M059J (cell line): ENCODE measurements around the gene LIN54. TPM values are rescaled to one million over a fixed set of nuclear protein-coding genes. Genes with fewer than 3 reads are reported as not detected.
"Not testable (repeated sequence)": the region's sequence is repeated elsewhere in the genome, so short reads cannot be mapped to it uniquely, and the experiment has no call there.

Source experiments
- DNase-seq: peaks from one replicate; pipeline ENCODE4 v3.0.0-alpha.2; 2012; ENCODE audit warnings: low read depth
- total RNA-seq: library from RNA; depleted of rRNA; stranded (reverse); fragments of >200 nt; shearing (Covaris generic); gene quantifications from 2 replicates; pipeline ENCODE4 v1.2.3, GENCODE V29; 2014

Gene LIN54
- total RNA-seq, 1 experiment from 2014 or later, result 21.4 TPM

- peak; percentile 40 for DNase-seq
Observed at GRCh38 chr4:83012200-83012686, 1.6 kb upstream of the LIN54 start.

DNA sequence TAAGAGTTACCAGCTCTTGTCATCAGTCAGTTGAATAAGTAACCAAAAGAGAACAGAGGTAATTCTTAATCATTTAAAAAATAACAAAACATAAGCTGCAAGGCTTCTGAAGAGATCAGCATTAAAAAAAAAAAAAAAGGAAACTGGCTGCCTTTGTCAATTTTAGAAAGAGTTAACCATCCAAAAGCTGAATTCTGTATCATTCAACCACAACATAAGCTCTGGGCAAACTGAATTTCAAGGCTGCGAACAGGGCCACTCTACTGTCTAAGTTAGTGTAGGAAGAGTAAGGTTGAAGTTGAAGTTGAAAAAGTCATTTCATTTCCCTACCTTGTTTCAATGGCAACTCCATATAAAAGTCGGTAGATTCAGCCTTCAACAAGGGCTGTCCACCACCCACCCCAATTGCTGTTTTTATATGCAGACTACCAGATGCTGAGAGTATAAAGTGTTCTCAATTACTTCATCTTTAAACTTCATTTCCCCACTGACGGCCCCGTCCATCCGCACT lies 1.1 kb upstream of the LIN54 start:
- no peak for DNase-seq

GRCh38 chr4:83010111-83010521 lies 507 bp downstream of the LIN54 start:
- DNase-seq, result peak; percentile 36

DNA sequence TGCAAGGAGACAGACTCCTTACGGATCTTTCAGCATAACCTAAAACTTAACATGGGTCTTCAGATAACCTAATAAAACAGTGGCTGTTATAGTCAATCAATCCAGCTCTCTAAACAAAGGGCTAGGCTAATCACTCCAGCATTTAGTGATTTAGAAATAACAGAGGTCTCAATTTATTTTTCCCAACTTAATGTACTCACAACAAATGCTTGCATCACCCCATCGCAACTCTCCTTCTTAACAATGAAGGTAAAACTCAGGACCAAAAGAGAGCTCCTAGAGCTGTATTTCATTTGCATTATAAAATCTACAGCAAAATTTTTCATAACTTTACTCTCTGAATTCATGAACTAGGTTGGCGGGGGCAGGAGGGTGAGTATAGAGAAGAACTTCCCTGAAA lies 1.1 kb downstream of the LIN54 start:
- DNase-seq, result no peak

GRCh38 chr4:83003044-83003791 lies 7.4 kb downstream of the LIN54 start:
- DNase-seq, result not testable (repeated sequence)

DNA sequence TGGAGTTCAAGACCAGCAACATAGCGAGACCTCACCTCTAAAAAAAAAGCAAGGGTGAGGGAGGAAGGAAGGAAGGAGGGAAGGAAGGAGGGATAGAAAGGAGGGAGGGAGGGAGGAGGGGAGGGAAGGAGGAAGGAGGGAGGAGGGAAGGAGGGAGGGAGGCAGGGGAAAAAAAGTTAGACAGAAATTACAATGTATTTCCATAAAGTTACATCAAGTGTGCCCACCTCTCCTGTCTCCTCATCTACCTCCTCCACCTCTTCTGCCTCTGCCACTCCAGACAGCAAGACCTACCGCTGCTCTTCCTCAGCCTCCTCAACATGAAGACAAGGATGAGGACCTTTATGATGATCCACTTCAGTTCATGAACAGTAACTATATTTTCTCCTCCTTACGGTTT lies 8.3 kb downstream of the LIN54 start:
- DNase-seq, result no peak

GRCh38 chr4:82998898-82999297 lies 11.7 kb downstream of the LIN54 start:
- DNase-seq, result no peak

DNA sequence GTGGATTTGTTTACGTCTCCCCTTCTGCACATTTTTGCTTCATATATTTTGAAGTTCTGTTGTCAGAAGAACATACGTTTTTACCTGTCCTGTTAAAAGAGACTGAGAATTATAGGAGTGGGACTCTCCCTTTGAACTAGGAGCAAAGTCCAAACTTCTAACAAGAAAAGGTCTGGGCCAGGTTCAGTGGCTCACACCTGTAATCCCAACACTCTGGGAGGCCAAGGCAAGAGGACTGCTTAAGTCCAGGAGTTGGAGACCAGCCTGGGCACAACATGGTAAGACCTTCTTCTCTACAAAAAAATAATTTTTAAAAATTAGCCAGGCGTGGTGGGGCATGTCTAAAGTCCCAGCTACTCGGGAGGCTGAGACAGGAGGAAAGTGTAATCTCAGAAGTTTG lies 15.8 kb downstream of the LIN54 start:
- no peak for DNase-seq

- peak; percentile 34 for DNase-seq
Observed at GRCh38 chr4:82989575-82990429, 20.8 kb downstream of the LIN54 start.

- DNase-seq, result peak; percentile 83
Observed at GRCh38 chr4:82988323-82988832, 22.2 kb downstream of the LIN54 start.

DNA sequence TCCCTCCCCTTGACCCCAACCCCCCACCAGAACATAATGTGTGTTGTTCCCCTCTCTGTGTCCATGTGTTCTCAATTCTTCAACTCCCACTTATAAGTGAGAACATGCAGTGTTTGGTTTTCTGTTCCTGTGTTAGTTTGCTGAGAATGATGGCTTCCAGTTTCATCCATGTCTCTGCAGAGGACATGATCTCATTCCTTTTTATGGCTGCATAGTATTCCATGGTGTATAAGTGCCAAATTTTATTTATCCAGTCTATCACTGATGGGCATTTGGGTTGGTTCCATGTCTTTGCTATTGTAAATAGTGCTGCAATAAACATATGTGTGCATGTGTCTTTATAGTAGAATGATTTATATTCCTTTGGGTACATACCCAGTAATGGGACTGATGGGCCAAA lies 23.1 kb downstream of the LIN54 start:
- not testable (repeated sequence) for DNase-seq

- DNase-seq, result peak; percentile 76
Observed at GRCh38 chr4:82984459-82984858, 26.2 kb downstream of the LIN54 start.

- DNase-seq, result no peak
Observed at GRCh38 chr4:82983444-82983843, 27.2 kb downstream of the LIN54 start.

- DNase-seq, result no peak
Observed at GRCh38 chr4:82981138-82981537, 29.5 kb downstream of the LIN54 start.

GRCh38 chr4:82975792-82976191 lies 34.8 kb downstream of the LIN54 start:
- DNase-seq, result peak; percentile 11

DNA sequence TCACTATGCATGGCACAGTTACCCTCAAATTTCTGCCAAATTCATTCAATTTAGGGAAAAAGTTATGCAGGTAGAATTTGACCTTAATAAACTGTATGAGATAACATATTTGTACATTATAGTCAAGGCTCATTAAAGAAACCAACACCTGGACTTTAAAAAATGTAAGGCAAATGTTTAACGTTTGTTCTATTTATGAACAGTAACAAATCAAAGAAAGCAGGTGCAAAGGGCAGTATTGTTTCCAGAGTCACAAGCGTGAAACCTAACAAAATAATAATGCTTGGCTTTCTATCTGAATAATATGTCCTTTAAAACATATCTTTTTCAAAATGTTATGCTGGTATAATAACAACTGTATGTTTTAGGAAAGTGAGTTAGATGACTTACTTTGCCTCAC lies 41.2 kb downstream of the LIN54 start:
- no peak for DNase-seq

- no peak for DNase-seq
Observed at GRCh38 chr4:82968972-82969371, 41.7 kb downstream of the LIN54 start.

- no peak for DNase-seq
Observed at GRCh38 chr4:82965763-82966162, 44.9 kb downstream of the LIN54 start.

DNA sequence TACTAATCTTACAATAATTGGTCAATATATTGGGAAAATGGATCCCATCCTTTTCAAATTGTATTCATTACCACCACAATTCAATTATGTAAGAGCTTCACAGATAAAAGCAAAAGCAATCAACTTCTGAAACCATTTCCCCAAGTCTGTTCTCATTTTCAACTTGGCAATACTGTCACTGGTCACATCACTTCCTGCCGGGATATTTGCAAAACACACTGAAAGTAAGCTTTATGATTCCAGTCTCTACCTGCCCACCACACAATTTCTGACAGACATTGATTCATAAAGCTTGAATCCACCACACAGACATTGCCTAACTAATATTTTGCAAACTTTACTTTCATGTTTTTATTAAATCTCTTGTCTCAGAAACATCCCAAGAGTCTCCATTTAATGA lies 53.6 kb downstream of the LIN54 start:
- no peak for DNase-seq

GRCh38 chr4:82954212-82954611 lies 56.4 kb downstream of the LIN54 start:
- no peak for DNase-seq

- DNase-seq, result no peak
Observed at GRCh38 chr4:82951196-82951595, 59.4 kb downstream of the LIN54 start.

DNA sequence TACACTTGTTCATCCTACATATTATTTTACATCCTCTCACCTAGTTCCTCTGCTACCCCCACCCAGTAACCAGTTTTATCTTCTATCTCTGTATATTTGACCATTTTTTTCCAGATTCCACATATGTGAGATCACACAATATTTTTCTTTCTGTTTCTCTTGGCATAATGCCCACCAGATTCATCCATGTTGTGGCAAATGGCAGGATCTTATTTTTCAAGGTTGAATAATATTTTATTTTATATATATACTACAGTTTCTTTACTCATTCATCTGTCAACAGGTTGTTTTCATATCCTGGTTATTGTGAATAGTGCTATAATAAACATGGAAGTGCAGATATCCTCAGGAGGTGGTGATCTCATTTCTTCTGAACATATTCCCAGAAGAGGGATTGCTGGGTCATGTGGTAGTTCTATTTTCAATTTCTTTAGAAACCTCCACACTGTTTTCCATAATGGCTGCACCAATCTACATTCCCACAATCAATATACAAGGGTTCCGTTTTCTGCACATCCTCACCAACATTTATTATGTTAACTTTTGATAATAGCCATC lies 61.9 kb downstream of the LIN54 start:
- peak; percentile 31 for DNase-seq
